Kidney (tissue), 14 donors: Measurements from ENCODE around the gene LTBP2. TPM values are rescaled to one million over a fixed set of nuclear protein-coding genes. Genes with fewer than 3 reads are reported as not detected.

Experiments used
- DNase-seq, 5 donors: peaks; one replicate each; pipeline ENCODE4 v3.0.0-alpha.2; 2013 to 2020
- FAIRE-seq: peaks from 2 replicates; lab custom pipeline; 2012; peaks lifted over from hg19 to GRCh38; lab: Jason Lieb, UNC
- H3K27ac ChIP-seq, 2 donors: one replicate each; pipeline ENCODE4 v1.7.0; 2013; ENCODE audit warnings: low read depth in 2 of 2, low read length in 2 of 2, inconsistent platforms in 1 of 2
- H3K27me3 ChIP-seq: one replicate; pipeline ENCODE4 v1.7.1; 2013; ENCODE audit warnings: low read length, inconsistent platforms; ENCODE audit not compliant: control insufficient read depth, insufficient read depth
- H3K36me3 ChIP-seq, 3 donors: one replicate each; pipeline versions ENCODE4 v1.7.0 to v1.7.1; 2013; ENCODE audit warnings: low read length in 3 of 3, control low read depth in 1 of 3, inconsistent platforms in 1 of 3; ENCODE audit not compliant: insufficient read depth in 3 of 3, control insufficient read depth in 2 of 3
- H3K4me1 ChIP-seq, 3 donors: one replicate each; pipeline versions ENCODE4 v1.7.0 to v1.7.1; 2013; ENCODE audit warnings: low read length in 3 of 3, inconsistent platforms in 1 of 3, low read depth in 1 of 3; ENCODE audit not compliant: control insufficient read depth in 2 of 3, insufficient read depth in 2 of 3
- H3K4me3 ChIP-seq, 3 donors: one replicate each; pipeline versions ENCODE4 v1.7.0 to v1.8.1; 2013; ENCODE audit warnings: low read length in 3 of 3, control low read depth in 1 of 3, inconsistent platforms in 1 of 3
- H3K9ac ChIP-seq, 3 donors: one replicate each; pipeline versions ENCODE4 v1.7.0 to v1.7.1; 2013; ENCODE audit warnings: low read length in 3 of 3, control low read depth in 1 of 3, inconsistent platforms in 1 of 3
- H3K9me3 ChIP-seq, 3 donors: one replicate each; pipeline versions ENCODE4 v1.7.0 to v1.7.1; 2013; ENCODE audit warnings: low read length in 3 of 3, control low read depth in 1 of 3, inconsistent platforms in 1 of 3; ENCODE audit not compliant: control insufficient read depth in 2 of 3, insufficient read depth in 1 of 3
- CTCF ChIP-seq: IDR thresholded peaks from 3 replicates; pipeline ENCODE4 v1.5.1; 2012; ENCODE audit warnings: mild to moderate bottlenecking, moderate library complexity, borderline replicate concordance; ENCODE audit not compliant: insufficient read depth; ENCODE audit errors: extremely low read depth
- intact Hi-C: fragments of 100-400 bp; cut with DNase I; formaldehyde crosslinking; loops from one replicate; pipeline ENCODE4 v1.11.1; 2022
- polyA plus RNA-seq: library from polyadenylated mRNA; stranded (reverse); fragments of 350-450 nt; fragmentation: Illumina TruSeq; extraction: RNeasy Lipid Tissue Mini Kit (QIAGEN cat#74804); gene quantifications from one replicate; pipeline ENCODE4 v1.2.3, GENCODE V29; 2014; ENCODE audit warnings: low read depth, low replicate concordance; ENCODE audit not compliant: insufficient read depth
- total RNA-seq: library from RNA; stranded (reverse); fragmentation: NEBNext Ultra II Directional; extraction: Animal tissue kit (Norgen Biotek cat#: 25700); gene quantifications from one replicate; pipeline ENCODE4 v1.2.1, GENCODE V29; 2021
- donor health status: control.
- donor health status: control.
- donor health status: control.
- donor health status: control.
- donor health status: control.
- donor health status: DM: yes; HTN: yes; CAD: no.
- donor health status: Normal renal cell carcinoma (clear cell type).

LTBP2 gene
- total and polyA plus RNA-seq, 2 donors from 2014 or later: 2.9 to 10.4 TPM

- Histone ChIP-seq H3K9ac (no peak overlapping the region), H3K27me3 (no peaks in the 10 kb centered on the region), H3K36me3 (no peaks in the 10 kb centered on the region), H3K4me1 (peaks cover 0 to 12% (median 12%) of the 10 kb centered on the region in 3 donors), H3K9me3 (no peaks in the 10 kb centered on the region), H3K4me3 (no peak overlapping the region), H3K27ac (no peak overlapping the region)
- no peak for FAIRE-seq
- DNase-seq: peak in 1 of 5 donors; percentile 56
- TF ChIP-seq CTCF: no peak
- intact Hi-C loops: no loop called here
Measured at GRCh38 chr14:74578479-74578878, 33.6 kb downstream of the LTBP2 start.

DNA sequence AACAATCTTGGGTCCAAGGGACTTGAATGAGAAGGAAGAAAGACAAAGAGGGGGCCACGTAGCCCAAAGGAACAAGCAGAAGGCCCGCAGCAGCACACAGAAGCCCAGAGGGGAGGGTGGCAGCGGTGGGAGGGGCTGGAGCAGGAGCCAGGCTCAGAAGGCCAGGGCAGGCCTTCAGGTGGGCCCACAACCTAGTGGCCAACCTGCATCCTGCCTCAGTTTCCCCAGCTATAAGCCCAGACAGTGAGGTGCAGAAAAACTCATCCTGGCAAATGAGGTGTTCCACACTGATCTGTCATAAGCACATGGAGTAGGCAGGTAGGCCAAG, 34.1 kb downstream of the LTBP2 start:
- Histone ChIP-seq H3K4me1 (peaks cover 4 to 16% (median 9%) of the 10 kb centered on the region in 3 donors), H3K36me3 (no peaks in the 10 kb centered on the region), H3K4me3 (no peak overlapping the region), H3K9me3 (no peaks in the 10 kb centered on the region), H3K9ac (no peak overlapping the region), H3K27me3 (no peaks in the 10 kb centered on the region), H3K27ac (no peak overlapping the region)
- FAIRE-seq: no peak
- DNase-seq: no peak
- intact Hi-C loops: no loop called here
- no peak for TF ChIP-seq CTCF

GRCh38 chr14:74577247-74577947, 34.6 kb downstream of the LTBP2 start:
- Histone ChIP-seq H3K36me3 (no peaks in the 10 kb centered on the region), H3K27ac (no peak overlapping the region), H3K9ac (no peak overlapping the region), H3K4me1 (peaks cover 4 to 13% (median 6%) of the 10 kb centered on the region in 3 donors), H3K4me3 (no peak overlapping the region), H3K9me3 (no peaks in the 10 kb centered on the region), H3K27me3 (no peaks in the 10 kb centered on the region)
- no peak for TF ChIP-seq CTCF
- no peak for FAIRE-seq
- intact Hi-C loops: no loop called here
- DNase-seq: no peak
